MCF 10A (cell line): ENCODE measurements around the gene SF3B1. TPM values are rescaled to one million over a fixed set of nuclear protein-coding genes. Genes with fewer than 3 reads are reported as not detected.

ENCODE experiments used
- BruUV-seq: library from RNA; stranded (reverse); fragments of 400-500 nt; replicated peaks from 2 replicates; lab custom pipeline; 2021; lab: Mats Ljungman, UMichigan
- CTCF ChIA-PET: fragments of 300-600 bp; sonication (Branson Sonifier 250); formaldehyde crosslinking; extraction: SDS; loops from one replicate; lab custom pipeline; 2021; ENCODE audit warnings: antibody characterized with exemption, inconsistent platforms; lab: Yijun Ruan, JAX
- POLR2A ChIA-PET: fragments of 300-600, 350-650 bp; sonication (Branson Sonifier 250); formaldehyde crosslinking; extraction: SDS; loops from one replicate; lab custom pipeline; 2020; ENCODE audit warnings: antibody characterized with exemption, inconsistent platforms; lab: Yijun Ruan, JAX
- DNase-seq: peaks from one replicate; pipeline ENCODE4 v3.0.0-alpha.2; 2018; ENCODE audit not compliant: unreplicated experiment
- H3K27ac Mint-ChIP-seq: one replicate; pipeline ENCODE4 v1.8.0; 2022; ENCODE audit warnings: mild to moderate bottlenecking, low read depth, mixed read lengths; ENCODE audit not compliant: unreplicated experiment
- H3K27me3 Mint-ChIP-seq: one replicate; pipeline ENCODE4 v1.8.0; 2022; ENCODE audit warnings: mixed read lengths; ENCODE audit not compliant: insufficient read depth, unreplicated experiment
- H3K36me3 Mint-ChIP-seq: one replicate; pipeline ENCODE4 v1.8.0; 2022; ENCODE audit warnings: mild to moderate bottlenecking, moderate library complexity, mixed read lengths; ENCODE audit not compliant: insufficient read depth, unreplicated experiment
- H3K4me1 Mint-ChIP-seq: one replicate; pipeline ENCODE4 v1.8.0; 2022; ENCODE audit warnings: mixed read lengths; ENCODE audit not compliant: insufficient read depth, unreplicated experiment
- H3K4me3 Mint-ChIP-seq: one replicate; pipeline ENCODE4 v1.8.0; 2022; ENCODE audit warnings: mild to moderate bottlenecking, moderate library complexity, mixed read lengths; ENCODE audit not compliant: unreplicated experiment
- H3K9me3 Mint-ChIP-seq: one replicate; pipeline ENCODE4 v1.8.0; 2022; ENCODE audit warnings: mixed read lengths; ENCODE audit not compliant: unreplicated experiment
- intact Hi-C: fragments of 100-400 bp; cut with micrococcal nuclease; formaldehyde crosslinking; loops from 2 replicates; pipeline ENCODE4 v1.14.1; 2022
- total RNA-seq: library from RNA; stranded (reverse); gene quantifications from 2 replicates; pipeline ENCODE4 v1.2.3, GENCODE V29; 2022
- TF ChIP-seq, protein P1 (sequence below): fragments of 200-600 bp; IDR thresholded peaks from one replicate; pipeline ENCODE4 v1.8.0; 2022; ENCODE audit warnings: antibody characterized with exemption, mild to moderate bottlenecking; ENCODE audit not compliant: unreplicated experiment

SF3B1 gene
- total RNA-seq, 1 experiment from 2014 or later = 179 TPM

DNA sequence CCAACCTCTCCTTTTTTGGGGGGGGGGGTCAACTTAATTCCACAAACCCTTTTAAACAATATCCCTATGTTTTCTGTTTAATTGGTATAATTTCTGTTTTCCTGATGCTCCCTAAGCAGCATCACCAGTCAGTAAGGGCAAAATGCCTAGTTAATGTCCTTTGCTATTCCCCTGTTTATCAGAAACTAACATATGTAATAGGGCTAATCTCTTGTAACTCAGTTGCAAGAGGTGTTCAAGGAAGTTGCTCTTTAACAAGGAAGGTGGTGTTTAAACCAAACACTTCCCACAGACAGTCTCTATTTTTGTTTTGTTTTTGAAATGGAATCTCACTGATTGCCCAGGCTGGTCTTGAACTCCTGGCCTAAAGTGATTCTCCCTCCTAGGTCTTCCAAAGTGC lies 12.0 kb upstream of the SF3B1 start:
- no peaks in the 10 kb centered on the region for H3K9me3 Mint-ChIP-seq
- H3K4me3 Mint-ChIP-seq = no peak overlapping the region
- intact Hi-C loops = no loop called here
- no peaks in the 10 kb centered on the region for H3K27me3 Mint-ChIP-seq
- ChIA-PET POLR2A (interaction anchor here (12.1 kb wide), 1 partner anchor 12 kb away, joined by 257 read pairs; the partner anchor contains the start of gene SF3B1), CTCF (no interaction called here)
- H3K27ac Mint-ChIP-seq = no peak overlapping the region
- no peaks in the 10 kb centered on the region for H3K4me1 Mint-ChIP-seq
- H3K36me3 Mint-ChIP-seq = no peaks in the 10 kb centered on the region
- no TSS peak for BruUV-seq
- no peak for DNase-seq
- TF ChIP-seq, protein P1, sequence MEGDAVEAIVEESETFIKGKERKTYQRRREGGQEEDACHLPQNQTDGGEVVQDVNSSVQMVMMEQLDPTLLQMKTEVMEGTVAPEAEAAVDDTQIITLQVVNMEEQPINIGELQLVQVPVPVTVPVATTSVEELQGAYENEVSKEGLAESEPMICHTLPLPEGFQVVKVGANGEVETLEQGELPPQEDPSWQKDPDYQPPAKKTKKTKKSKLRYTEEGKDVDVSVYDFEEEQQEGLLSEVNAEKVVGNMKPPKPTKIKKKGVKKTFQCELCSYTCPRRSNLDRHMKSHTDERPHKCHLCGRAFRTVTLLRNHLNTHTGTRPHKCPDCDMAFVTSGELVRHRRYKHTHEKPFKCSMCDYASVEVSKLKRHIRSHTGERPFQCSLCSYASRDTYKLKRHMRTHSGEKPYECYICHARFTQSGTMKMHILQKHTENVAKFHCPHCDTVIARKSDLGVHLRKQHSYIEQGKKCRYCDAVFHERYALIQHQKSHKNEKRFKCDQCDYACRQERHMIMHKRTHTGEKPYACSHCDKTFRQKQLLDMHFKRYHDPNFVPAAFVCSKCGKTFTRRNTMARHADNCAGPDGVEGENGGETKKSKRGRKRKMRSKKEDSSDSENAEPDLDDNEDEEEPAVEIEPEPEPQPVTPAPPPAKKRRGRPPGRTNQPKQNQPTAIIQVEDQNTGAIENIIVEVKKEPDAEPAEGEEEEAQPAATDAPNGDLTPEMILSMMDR = no peak

- Mint-ChIP-seq H3K4me1 (no peaks in the 10 kb centered on the region), H3K4me3 (no peak overlapping the region), H3K27me3 (no peaks in the 10 kb centered on the region), H3K9me3 (no peaks in the 10 kb centered on the region), H3K27ac (no peak overlapping the region), H3K36me3 (no peaks in the 10 kb centered on the region)
- intact Hi-C loops = no loop called here
- ChIA-PET POLR2A (interaction anchor here (2.0 to 3.7 kb wide), 2 partner anchors 7 to 11 kb away, joined by 7 to 13 read pairs; partner anchors contain the start of genes COQ10B and SF3B1), CTCF (no interaction called here)
- no peak for DNase-seq
- no TSS peak for BruUV-seq
- TF ChIP-seq, protein P1 = no peak
These were observed 10.9 kb upstream of the SF3B1 start for GRCh38 chr2:197445746-197446145.

- no peaks in the 10 kb centered on the region for H3K27me3 Mint-ChIP-seq
- intact Hi-C loops = no loop called here
- H3K4me1 Mint-ChIP-seq = no peaks in the 10 kb centered on the region
- ChIA-PET POLR2A (interaction anchor here (0.7 to 3.7 kb wide), 4 partner anchors 8 to 697 kb away, joined by 3 to 13 read pairs (median 4); partner anchors contain the start of genes COQ10B and SF3B1), CTCF (no interaction called here)
- no peak for DNase-seq
- H3K27ac Mint-ChIP-seq = no peak overlapping the region
- TF ChIP-seq, protein P1 = no peak
- BruUV-seq = no TSS peak
- no peaks in the 10 kb centered on the region for H3K9me3 Mint-ChIP-seq
- H3K4me3 Mint-ChIP-seq = no peak overlapping the region
- H3K36me3 Mint-ChIP-seq = no peaks in the 10 kb centered on the region
These were observed 8.0 kb upstream of the SF3B1 start for GRCh38 chr2:197442857-197443256.

DNA sequence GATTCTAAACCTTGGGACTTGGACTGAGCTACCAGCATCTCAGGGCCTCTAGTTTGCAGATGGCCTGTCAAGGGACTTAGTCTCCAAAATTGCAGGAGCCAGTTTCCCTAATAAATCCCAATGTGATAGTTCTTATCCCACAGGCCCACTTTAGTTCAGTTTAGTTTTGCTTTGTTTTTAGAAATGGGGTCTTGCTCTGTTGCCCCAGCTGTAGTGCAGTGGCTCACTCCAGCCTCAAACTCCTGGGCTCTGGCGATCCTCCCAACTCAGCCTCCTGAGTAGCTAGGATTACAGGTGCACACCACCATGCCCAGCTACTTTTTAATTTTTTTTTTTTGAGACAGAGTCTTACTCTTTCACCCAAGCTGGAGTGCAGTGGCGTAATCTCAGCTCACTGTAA lies 2.6 kb upstream of the SF3B1 start:
- no peak for DNase-seq
- no peaks in the 10 kb centered on the region for H3K9me3 Mint-ChIP-seq
- BruUV-seq = no TSS peak
- ChIA-PET POLR2A (interaction anchor here (8.6 to 10.6 kb wide), 2 partner anchors 15 to 62 kb away, joined by 132 to 257 read pairs; partner anchors contain the start of genes COQ10B, HSPD1 and HSPE1), CTCF (interaction anchor here (0.5 to 2.0 kb wide), 4 partner anchors 13 to 30 kb away, joined by 3 to 6 read pairs (median 3); no protein-coding TSS in a partner anchor)
- H3K4me3 Mint-ChIP-seq = no peak overlapping the region
- no peak overlapping the region for H3K27ac Mint-ChIP-seq
- peaks cover 5% of the 10 kb centered on the region for H3K36me3 Mint-ChIP-seq
- TF ChIP-seq, protein P1 = no peak
- peaks cover 8% of the 10 kb centered on the region for H3K4me1 Mint-ChIP-seq
- H3K27me3 Mint-ChIP-seq = no peaks in the 10 kb centered on the region
- intact Hi-C loops = loop anchor here (5.0 kb wide), 1 partner anchor 270 kb away; the partner anchor contains the start of gene MARS2
